ENCODE measurements around the gene USP54. TPM values are rescaled to one million over a fixed set of nuclear protein-coding genes. Genes with fewer than 3 reads are reported as not detected.

USP54 gene
- total and polyA plus RNA-seq, 12 donors: 7.3 to 26.8 (median 14.8) TPM

DNA sequence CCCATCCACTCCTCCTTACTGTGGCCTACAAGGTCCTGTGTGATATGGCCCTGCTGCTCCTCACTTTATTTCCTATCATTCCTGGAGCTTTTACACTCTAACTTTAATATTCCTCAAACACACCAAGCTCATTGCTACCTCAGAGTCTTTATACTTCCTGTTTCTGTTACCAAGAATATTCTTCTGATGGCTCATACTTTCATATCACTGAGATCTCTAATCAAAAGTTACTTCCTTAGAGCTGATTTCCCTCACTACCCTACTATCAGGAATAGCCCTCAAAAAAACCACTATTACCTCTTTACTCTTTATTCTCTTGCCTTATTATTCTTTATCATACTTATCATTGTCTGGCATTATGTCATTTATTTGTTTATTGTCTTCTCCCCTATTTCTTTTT, 89.5 kb downstream of the USP54 start:
- DNase-seq: no peak
- H3K9me3 ChIP-seq (replicated peaks in 1 of 3): no peaks in the 10 kb centered on the region
- H3K36me3 ChIP-seq (replicated peaks in 1 of 2): no peaks in the 10 kb centered on the region
- H3K27me3 ChIP-seq: no peaks in the 10 kb centered on the region
- H3K4me3 ChIP-seq: no peak overlapping the region
- H3K4me1 ChIP-seq (replicated peaks in 1 of 2): peaks cover 0 to 2% of the 10 kb centered on the region in 2 donors
- intact Hi-C loops (cut with DNase I): no loop called here
- TF ChIP-seq POLR2A (IDR thresholded peaks at IDR 0.05): no peak
- TF ChIP-seq, protein P1, sequence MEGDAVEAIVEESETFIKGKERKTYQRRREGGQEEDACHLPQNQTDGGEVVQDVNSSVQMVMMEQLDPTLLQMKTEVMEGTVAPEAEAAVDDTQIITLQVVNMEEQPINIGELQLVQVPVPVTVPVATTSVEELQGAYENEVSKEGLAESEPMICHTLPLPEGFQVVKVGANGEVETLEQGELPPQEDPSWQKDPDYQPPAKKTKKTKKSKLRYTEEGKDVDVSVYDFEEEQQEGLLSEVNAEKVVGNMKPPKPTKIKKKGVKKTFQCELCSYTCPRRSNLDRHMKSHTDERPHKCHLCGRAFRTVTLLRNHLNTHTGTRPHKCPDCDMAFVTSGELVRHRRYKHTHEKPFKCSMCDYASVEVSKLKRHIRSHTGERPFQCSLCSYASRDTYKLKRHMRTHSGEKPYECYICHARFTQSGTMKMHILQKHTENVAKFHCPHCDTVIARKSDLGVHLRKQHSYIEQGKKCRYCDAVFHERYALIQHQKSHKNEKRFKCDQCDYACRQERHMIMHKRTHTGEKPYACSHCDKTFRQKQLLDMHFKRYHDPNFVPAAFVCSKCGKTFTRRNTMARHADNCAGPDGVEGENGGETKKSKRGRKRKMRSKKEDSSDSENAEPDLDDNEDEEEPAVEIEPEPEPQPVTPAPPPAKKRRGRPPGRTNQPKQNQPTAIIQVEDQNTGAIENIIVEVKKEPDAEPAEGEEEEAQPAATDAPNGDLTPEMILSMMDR (IDR thresholded peaks at IDR 0.05): no peak
- H3K27ac ChIP-seq: no peak overlapping the region

DNA sequence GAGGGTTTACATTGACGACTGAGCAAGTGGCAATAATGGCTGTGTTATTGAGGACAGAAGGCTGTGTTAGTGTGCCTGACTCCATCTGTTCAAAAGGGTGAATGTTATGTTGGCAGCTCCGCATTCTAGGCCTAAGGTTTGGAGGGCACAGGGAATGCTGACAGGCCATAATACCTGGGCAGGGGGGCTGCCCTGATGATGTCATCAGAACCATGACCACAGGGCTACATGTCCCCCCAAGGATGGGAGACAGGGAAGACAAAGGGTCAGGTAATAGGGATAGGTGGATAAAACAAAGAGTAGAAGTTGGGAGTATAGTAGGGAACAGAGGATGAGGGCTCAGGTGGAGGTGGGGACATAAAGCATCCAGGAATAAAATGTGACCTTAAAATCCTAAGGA, 93.5 kb downstream of the USP54 start:
- 85 to 89% (median 87%) methylated on average over 2 of the region's 2 CpGs for WGBS, 4 donors
- no peaks in the 10 kb centered on the region for H3K9me3 ChIP-seq (replicated peaks in 1 of 3)
- TF ChIP-seq, protein P1 (IDR thresholded peaks at IDR 0.05): no peak
- no peak for TF ChIP-seq POLR2A (IDR thresholded peaks at IDR 0.05)
- H3K27me3 ChIP-seq: no peaks in the 10 kb centered on the region
- H3K4me3 ChIP-seq: no peak overlapping the region
- H3K4me1 ChIP-seq (replicated peaks in 1 of 2): peaks cover 17 to 31% of the 10 kb centered on the region in 2 donors
- DNase-seq: no peak
- intact Hi-C loops (cut with DNase I): no loop called here
- no peaks in the 10 kb centered on the region for H3K36me3 ChIP-seq (replicated peaks in 1 of 2)
- H3K27ac ChIP-seq: no peak overlapping the region

DNA sequence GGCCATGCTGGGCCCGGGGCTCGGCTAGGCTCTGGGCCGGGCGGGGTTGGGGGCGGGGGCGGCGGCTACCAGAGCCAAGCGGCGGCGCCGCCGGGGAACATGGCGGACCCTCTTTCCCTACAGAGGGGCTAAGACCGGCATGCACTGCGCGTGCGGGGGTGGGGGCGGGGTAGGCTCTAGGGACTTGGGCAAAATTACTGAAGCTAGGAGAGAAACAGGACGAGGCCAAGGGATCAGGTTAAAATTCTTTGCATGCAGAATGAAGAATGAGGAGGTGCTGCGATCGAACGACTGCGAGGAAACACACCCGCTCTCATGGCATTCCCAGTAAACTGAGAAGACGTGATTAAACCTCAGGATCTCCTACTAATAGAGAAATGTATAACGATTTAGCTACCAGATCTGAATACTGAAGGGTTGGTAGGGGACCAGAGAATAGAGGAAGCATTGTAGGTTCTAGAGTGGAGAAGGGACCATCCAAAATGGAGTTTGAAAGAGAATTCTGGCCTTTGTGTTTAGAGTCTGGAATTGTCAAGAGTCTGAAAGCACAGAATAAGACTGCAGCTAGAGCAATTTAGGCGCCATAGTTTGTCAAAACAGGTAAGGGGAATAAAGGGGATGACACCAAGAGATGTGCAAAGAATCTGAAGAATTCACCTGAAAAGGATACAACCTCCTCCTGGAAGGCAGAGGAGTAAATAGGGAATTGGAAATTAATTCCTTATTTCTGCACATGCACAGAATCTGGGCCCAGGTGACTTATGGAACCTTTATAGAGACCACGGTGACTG, 95.1 kb downstream of the USP54 start, which contains the start of gene PPP3CB:
Gene PPP3CB, minus strand, starts transcription at position 141 of the 791 bp plus-strand sequence. Its CDS starts 135 bp downstream, at position 6.
- intact Hi-C loops (cut with DNase I): no loop called here
- H3K4me1 ChIP-seq (replicated peaks in 1 of 2): peaks cover 17 to 38% of the 10 kb centered on the region in 2 donors

DNA sequence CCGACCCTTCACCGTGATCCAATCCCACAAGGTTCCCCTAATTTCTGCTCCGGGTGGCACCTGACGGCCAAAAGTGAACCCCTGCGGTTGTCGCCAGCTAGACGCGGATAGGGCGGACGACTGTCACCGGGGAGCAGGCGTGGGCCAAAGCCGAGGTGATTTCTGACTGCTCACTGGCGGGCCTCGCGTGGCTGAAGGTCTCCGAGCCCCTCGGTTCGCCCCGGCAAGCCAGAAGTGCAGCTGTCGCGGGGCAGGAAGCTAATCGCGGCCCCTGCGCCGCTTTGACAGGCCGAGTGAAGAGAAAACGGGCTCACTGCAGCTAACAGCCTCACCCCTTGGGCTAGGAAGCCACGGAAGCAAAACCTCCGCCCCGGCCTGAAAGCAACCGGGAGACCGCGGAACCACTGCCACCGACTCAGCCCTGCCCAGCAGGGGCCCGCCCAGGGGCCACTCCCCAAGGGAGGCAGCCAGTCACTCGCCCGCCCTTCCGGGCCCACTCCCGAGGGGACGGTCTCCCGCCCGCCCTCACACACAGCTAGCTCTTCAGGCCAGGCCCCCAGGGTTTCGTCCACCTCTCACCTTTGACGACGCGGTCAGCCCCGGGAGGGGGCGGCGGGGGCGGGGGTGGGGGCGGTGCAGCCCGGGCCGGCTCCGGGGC, 95.8 kb downstream of the USP54 start:
- Histone ChIP-seq H3K27ac (peak overlapping the region; percentile 83 to 99 (median 91)), H3K27me3 (no peaks in the 10 kb centered on the region), H3K9me3 (replicated peaks in 1 of 3) (no peaks in the 10 kb centered on the region), H3K4me1 (replicated peaks in 1 of 2) (peaks cover 20 to 43% of the 10 kb centered on the region in 2 donors), H3K36me3 (replicated peaks in 1 of 2) (no peaks in the 10 kb centered on the region), H3K4me3 (peak overlapping the region; percentile 35 to 98 (median 60))
- peak; percentile 89 to 95 (median 93) for DNase-seq
- 0 to 2% (median 0%) methylated on average over 11 to 54 of the region's 55 CpGs for WGBS, 4 donors
- TF ChIP-seq, protein P1 (IDR thresholded peaks at IDR 0.05): no peak
- TF ChIP-seq POLR2A (IDR thresholded peaks at IDR 0.05): peak; percentile 59 to 87
- intact Hi-C loops (cut with DNase I): no loop called here

More for the DNA sequence above, 95.1 kb downstream of the USP54 start, which contains the start of gene PPP3CB:
- no peaks in the 10 kb centered on the region for H3K9me3 ChIP-seq (replicated peaks in 1 of 3)
- peak within 1 kb of the TSS; percentile 35 to 98 (median 60) for H3K4me3 ChIP-seq
- WGBS, 4 donors: 6 to 11% (median 8%) methylated on average over 15 to 28 of the region's 28 CpGs
- peak within 1 kb of the TSS; percentile 83 to 99 (median 91) for H3K27ac ChIP-seq
- H3K27me3 ChIP-seq: no peaks in the 10 kb centered on the region
- no peaks in the 10 kb centered on the region for H3K36me3 ChIP-seq (replicated peaks in 1 of 2)
- TF ChIP-seq, protein P1 (IDR thresholded peaks at IDR 0.05): no peak
- no peak for TF ChIP-seq POLR2A (IDR thresholded peaks at IDR 0.05)
- DNase-seq: peak; percentile 91 to 95 (median 94)
